H1 (cell line): ENCODE measurements around the gene SLX9.

ENCODE experiments used
- EGR1 ChIP-seq: IDR thresholded peaks from 2 replicates; pipeline ENCODE4 v1.6.1; 2011; ENCODE audit warnings: low read depth, low read length, borderline replicate concordance
- POLR2A ChIP-seq, 2 experiments: IDR thresholded peaks; 1 replicate in 1 of 2; 2 replicates in 1 of 2; pipeline ENCODE4 v1.6.1; 2011; ENCODE audit warnings: low read depth in 2 of 2, low read length in 2 of 2, mild to moderate bottlenecking in 2 of 2; ENCODE audit errors: control extremely low read depth in 1 of 2
- POLR2AphosphoS5 ChIP-seq: IDR thresholded peaks from 2 replicates; pipeline ENCODE4 v1.6.1; 2011; ENCODE audit warnings: low read depth, low read length
- RBBP5 ChIP-seq: IDR thresholded peaks from 2 replicates; pipeline ENCODE4 v1.7.1; 2012; ENCODE audit warnings: low read depth, mild to moderate bottlenecking, inconsistent platforms, low read length, moderate library complexity, borderline replicate concordance
- RNF2 ChIP-seq: fragments of 200-900, 300-1000 bp; sonication (generic); IDR thresholded peaks from 2 replicates; pipeline ENCODE4 v1.7.1; 2016; ENCODE audit warnings: borderline replicate concordance, low read depth, mild to moderate bottlenecking, antibody characterized with exemption, low read length; ENCODE audit not compliant: poor library complexity, severe bottlenecking; ENCODE audit errors: missing control alignments
- SUZ12 ChIP-seq: fragments of 200-600 bp; sonication (generic); IDR thresholded peaks from 2 replicates; pipeline ENCODE4 v1.6.1; 2012; ENCODE audit warnings: mild to moderate bottlenecking, inconsistent platforms, low read length, moderate library complexity, mixed read lengths
- TF ChIP-seq, protein P1 (sequence below), 3 experiments: IDR thresholded peaks; 1 replicate in 2 of 3; 2 replicates in 1 of 3; pipeline versions ENCODE4 v1.5.1 to v1.6.1; 2011; ENCODE audit warnings: low read length in 3 of 3, mild to moderate bottlenecking in 3 of 3, inconsistent platforms in 2 of 3, low read depth in 1 of 3, moderate library complexity in 1 of 3; ENCODE audit not compliant: insufficient read depth in 1 of 3; ENCODE audit errors: control extremely low read depth in 1 of 3

- TF ChIP-seq, protein P1, sequence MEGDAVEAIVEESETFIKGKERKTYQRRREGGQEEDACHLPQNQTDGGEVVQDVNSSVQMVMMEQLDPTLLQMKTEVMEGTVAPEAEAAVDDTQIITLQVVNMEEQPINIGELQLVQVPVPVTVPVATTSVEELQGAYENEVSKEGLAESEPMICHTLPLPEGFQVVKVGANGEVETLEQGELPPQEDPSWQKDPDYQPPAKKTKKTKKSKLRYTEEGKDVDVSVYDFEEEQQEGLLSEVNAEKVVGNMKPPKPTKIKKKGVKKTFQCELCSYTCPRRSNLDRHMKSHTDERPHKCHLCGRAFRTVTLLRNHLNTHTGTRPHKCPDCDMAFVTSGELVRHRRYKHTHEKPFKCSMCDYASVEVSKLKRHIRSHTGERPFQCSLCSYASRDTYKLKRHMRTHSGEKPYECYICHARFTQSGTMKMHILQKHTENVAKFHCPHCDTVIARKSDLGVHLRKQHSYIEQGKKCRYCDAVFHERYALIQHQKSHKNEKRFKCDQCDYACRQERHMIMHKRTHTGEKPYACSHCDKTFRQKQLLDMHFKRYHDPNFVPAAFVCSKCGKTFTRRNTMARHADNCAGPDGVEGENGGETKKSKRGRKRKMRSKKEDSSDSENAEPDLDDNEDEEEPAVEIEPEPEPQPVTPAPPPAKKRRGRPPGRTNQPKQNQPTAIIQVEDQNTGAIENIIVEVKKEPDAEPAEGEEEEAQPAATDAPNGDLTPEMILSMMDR (IDR thresholded peaks at IDR 0.05; ENCODE audit: control extremely low read depth in 1 of 3, insufficient read depth in 1 of 3, low read depth in 1 of 3, low read length in 3 of 3) = no peak
- TF ChIP-seq POLR2AphosphoS5 (no peak), POLR2A (IDR thresholded peaks at IDR 0.05; ENCODE audit: control extremely low read depth in 1 of 2, low read depth in 2 of 2, low read length in 2 of 2) (no peak), RNF2 (no peak), SUZ12 (no peak), EGR1 (no peak), RBBP5 (no peak)
Measured at GRCh38 chr21:44964381-44964780, 24.6 kb downstream of the SLX9 start.
